ENCODE results near the gene SERTM1. TPM values are rescaled to one million over a fixed set of nuclear protein-coding genes. Genes with fewer than 3 reads are reported as not detected.

SERTM1 gene
- total RNA-seq, 2 experiments from 2014 or later: not detected

- Mint-ChIP-seq H3K9me3 (no peaks in the 10 kb centered on the region), H3K36me3 (no peaks in the 10 kb centered on the region), H3K4me3 (no peak overlapping the region), H3K27ac (no peak overlapping the region), H3K27me3 (peaks cover 4% of the 10 kb centered on the region), H3K4me1 (no peaks in the 10 kb centered on the region)
- DNase-seq: no peak
Measured at GRCh38 chr13:36683701-36684100, 9.9 kb downstream of the SERTM1 start.

DNA sequence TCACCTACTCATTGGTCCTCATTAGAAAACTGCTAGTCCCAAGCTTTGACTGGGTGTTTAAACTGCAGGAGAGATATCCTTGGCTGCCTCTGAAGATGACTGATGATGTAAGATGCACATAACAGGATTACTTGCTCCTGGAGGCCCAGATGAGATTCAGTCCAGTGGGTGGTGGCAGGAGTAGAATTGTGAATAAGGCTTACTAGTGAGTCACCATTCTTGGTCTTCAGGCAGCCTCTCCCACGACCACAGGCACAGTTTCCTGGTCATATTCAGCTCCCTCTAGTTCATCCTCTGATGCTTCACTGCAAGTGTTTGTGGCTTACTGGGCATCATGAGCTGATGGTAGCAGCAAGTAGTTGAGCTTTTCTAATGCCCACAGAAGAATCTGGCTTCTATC, 12.1 kb downstream of the SERTM1 start:
- Mint-ChIP-seq H3K9me3 (no peaks in the 10 kb centered on the region), H3K4me3 (no peak overlapping the region), H3K27ac (no peak overlapping the region), H3K36me3 (no peaks in the 10 kb centered on the region), H3K4me1 (no peaks in the 10 kb centered on the region), H3K27me3 (peaks cover 6% of the 10 kb centered on the region)
- DNase-seq: no peak

DNA sequence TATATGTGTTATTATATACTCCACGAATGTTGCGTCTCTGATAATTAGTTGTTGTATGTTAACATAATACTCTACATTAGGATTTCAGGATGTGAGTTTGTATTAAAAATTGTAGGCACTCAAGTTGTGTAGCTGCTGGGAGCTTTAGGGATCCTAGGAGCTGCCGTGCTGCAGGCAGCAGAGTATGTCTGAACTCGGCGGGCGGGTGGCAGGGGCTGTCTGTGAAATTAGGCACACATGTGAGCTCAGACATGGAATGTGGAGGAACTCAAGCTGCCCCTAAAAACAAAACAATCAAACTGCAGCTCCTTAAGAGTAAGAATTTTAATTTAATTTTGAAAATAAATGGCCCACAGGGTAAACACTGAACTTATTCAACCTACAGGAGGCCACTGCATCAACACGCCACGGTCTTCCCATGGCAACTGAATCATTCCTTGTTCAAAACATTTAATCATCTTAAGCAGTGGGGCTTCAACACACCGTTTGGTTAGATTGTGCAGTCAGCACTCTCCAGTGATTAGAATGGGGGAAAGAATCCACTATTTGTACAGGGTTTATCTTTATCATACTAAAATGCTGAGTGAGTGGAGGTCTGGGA, 22.7 kb downstream of the SERTM1 start:
- H3K36me3 Mint-ChIP-seq: no peaks in the 10 kb centered on the region
- no peaks in the 10 kb centered on the region for H3K4me1 Mint-ChIP-seq

GRCh38 chr13:36700170-36700569, 26.4 kb downstream of the SERTM1 start:
- Mint-ChIP-seq H3K36me3 (no peaks in the 10 kb centered on the region), H3K4me1 (no peaks in the 10 kb centered on the region), H3K27me3 (peaks cover 11% of the 10 kb centered on the region), H3K4me3 (no peak overlapping the region), H3K27ac (no peak overlapping the region), H3K9me3 (no peaks in the 10 kb centered on the region)
- no peak for DNase-seq

More for the DNA sequence above, 22.7 kb downstream of the SERTM1 start:
- H3K9me3 Mint-ChIP-seq: no peaks in the 10 kb centered on the region
- H3K27ac Mint-ChIP-seq: no peak overlapping the region
- DNase-seq: no peak
- no peak overlapping the region for H3K4me3 Mint-ChIP-seq
- H3K27me3 Mint-ChIP-seq: peaks cover 5% of the 10 kb centered on the region

DNA sequence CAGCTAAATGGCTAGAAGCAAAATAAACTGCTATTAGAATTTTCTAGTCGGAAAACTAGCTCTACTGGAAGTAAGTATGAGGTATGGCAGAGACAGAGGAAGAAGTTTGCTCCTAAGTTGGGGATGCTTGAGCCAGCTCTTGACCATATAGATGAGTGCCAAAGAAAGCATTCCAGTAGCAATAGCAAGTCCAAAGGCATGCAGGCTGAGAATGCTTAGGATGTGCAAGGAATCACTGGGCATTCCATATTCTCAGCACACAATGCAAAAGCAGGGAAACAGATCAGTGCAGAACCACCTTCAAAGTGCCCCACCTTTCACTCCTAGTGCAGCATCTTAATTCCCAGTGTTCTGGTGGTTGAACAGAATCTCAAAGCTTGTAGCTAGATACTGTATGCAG, 32.9 kb downstream of the SERTM1 start:
- Mint-ChIP-seq H3K27ac (no peak overlapping the region), H3K9me3 (no peaks in the 10 kb centered on the region), H3K27me3 (peaks cover 6% of the 10 kb centered on the region), H3K36me3 (no peaks in the 10 kb centered on the region), H3K4me1 (no peaks in the 10 kb centered on the region), H3K4me3 (no peak overlapping the region)
- DNase-seq: no peak

- Mint-ChIP-seq H3K4me3 (no peak overlapping the region), H3K27me3 (peaks cover 15% of the 10 kb centered on the region), H3K9me3 (no peaks in the 10 kb centered on the region), H3K4me1 (no peaks in the 10 kb centered on the region), H3K27ac (no peak overlapping the region), H3K36me3 (no peaks in the 10 kb centered on the region)
- DNase-seq: no peak
Measured at GRCh38 chr13:36709136-36709890, 35.5 kb downstream of the SERTM1 start.

DNA sequence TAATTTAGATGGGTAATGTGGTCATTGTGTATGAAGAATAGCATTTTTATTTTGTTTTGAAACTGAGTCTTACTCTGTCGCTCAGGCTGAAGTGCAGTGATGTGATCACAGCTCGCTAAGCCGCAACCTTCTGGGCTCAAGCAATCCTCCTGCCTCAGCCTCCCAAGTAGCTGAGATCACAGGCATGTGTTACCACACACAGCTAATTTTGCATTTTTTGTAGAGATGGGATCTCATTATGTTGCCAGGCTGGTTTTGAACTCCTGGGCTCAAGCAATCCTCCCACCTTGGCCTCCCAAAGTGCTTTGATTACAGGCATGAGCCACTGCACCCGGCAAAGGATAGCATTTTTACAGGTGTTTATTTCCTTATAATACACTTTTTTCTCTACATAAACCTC, 36.6 kb downstream of the SERTM1 start:
- no peak overlapping the region for H3K27ac Mint-ChIP-seq
- no peaks in the 10 kb centered on the region for H3K9me3 Mint-ChIP-seq
- H3K4me3 Mint-ChIP-seq: no peak overlapping the region
- peaks cover 11% of the 10 kb centered on the region for H3K27me3 Mint-ChIP-seq
- H3K36me3 Mint-ChIP-seq: no peaks in the 10 kb centered on the region
- no peaks in the 10 kb centered on the region for H3K4me1 Mint-ChIP-seq
- no peak for DNase-seq

- H3K36me3 Mint-ChIP-seq: no peaks in the 10 kb centered on the region
- H3K27me3 Mint-ChIP-seq: peaks cover 18% of the 10 kb centered on the region
- DNase-seq: no peak
- H3K4me3 Mint-ChIP-seq: no peak overlapping the region
- H3K27ac Mint-ChIP-seq: no peak overlapping the region
- no peaks in the 10 kb centered on the region for H3K9me3 Mint-ChIP-seq
- no peaks in the 10 kb centered on the region for H3K4me1 Mint-ChIP-seq
Measured at GRCh38 chr13:36712290-36712689, 38.5 kb downstream of the SERTM1 start.

DNA sequence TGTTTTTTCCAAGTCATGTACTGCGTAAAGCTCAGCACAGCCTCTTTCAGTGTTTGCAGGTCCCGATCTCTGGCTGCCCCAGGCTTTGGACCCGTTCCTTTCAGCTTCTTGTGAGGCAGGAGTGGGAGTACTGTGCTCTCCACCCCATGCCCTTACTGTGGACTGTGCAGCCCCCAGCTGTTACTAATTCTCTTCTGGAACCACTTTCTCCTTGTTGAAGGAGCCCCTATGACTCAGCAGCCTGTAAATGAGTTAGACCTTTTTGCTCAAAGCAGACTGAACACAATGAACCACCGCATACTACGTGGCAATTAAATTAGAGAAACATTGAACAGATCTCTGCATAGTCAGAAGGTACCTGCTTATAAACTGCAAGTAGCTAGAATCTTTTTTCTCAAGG, 39.0 kb downstream of the SERTM1 start:
- H3K27me3 Mint-ChIP-seq: peaks cover 18% of the 10 kb centered on the region
- H3K9me3 Mint-ChIP-seq: no peaks in the 10 kb centered on the region

DNA sequence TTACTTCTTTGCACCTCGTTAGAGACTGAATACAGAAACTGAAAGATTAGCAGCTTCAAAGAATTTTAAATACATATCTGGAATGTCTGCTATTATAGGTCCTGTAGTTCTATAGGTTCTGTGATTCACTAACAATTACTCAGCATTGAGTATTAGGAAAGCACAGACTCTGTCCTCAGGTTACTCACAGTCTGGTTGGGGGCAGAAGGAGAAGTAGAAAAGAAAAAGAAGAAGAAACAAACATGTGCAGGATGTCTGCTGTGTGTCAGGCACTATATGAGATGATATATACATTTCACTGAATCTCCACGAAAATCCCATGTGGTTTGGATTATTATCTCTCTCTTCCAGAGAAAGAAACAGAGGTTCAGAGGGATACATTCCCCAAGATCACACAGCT, 40.1 kb downstream of the SERTM1 start:
- Mint-ChIP-seq H3K9me3 (no peaks in the 10 kb centered on the region), H3K4me1 (no peaks in the 10 kb centered on the region)
- DNase-seq: no peak

More for the DNA sequence above, 39.0 kb downstream of the SERTM1 start:
- no peak for DNase-seq
- Mint-ChIP-seq H3K36me3 (no peaks in the 10 kb centered on the region), H3K4me3 (no peak overlapping the region), H3K4me1 (no peaks in the 10 kb centered on the region), H3K27ac (no peak overlapping the region)

GRCh38 chr13:36715841-36716240, 42.0 kb downstream of the SERTM1 start:
- Mint-ChIP-seq H3K27me3 (peaks cover 26% of the 10 kb centered on the region), H3K4me3 (no peak overlapping the region), H3K36me3 (no peaks in the 10 kb centered on the region), H3K27ac (no peak overlapping the region), H3K4me1 (no peaks in the 10 kb centered on the region), H3K9me3 (no peaks in the 10 kb centered on the region)
- DNase-seq: no peak

More for the DNA sequence above, 40.1 kb downstream of the SERTM1 start:
- H3K27me3 Mint-ChIP-seq: peaks cover 21% of the 10 kb centered on the region
- no peak overlapping the region for H3K27ac Mint-ChIP-seq
- no peaks in the 10 kb centered on the region for H3K36me3 Mint-ChIP-seq
- no peak overlapping the region for H3K4me3 Mint-ChIP-seq

DNA sequence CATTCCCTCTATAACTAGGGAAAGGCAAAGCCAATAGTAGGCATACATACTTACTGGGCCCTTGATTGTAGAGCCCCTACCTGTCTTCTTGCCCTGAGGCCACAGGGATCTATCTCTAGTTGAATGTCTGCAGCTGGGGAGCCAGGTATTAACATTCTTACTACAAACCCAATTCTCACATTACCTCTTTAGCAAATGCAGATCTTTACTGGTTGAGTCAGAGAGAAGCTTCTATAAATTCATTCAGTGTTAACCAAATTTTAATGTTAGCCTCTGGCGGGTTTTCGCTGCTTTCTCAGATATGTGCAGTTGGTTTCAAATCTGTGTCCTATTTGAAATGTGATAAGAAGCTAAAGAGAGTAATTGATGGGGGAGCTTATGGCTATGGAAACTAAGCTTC, 43.2 kb downstream of the SERTM1 start:
- Mint-ChIP-seq H3K4me3 (no peak overlapping the region), H3K36me3 (no peaks in the 10 kb centered on the region), H3K4me1 (no peaks in the 10 kb centered on the region), H3K27ac (no peak overlapping the region), H3K9me3 (no peaks in the 10 kb centered on the region), H3K27me3 (peaks cover 33% of the 10 kb centered on the region)
- DNase-seq: no peak

GRCh38 chr13:36717966-36718545, 44.2 kb downstream of the SERTM1 start:
- DNase-seq: no peak
- Mint-ChIP-seq H3K9me3 (no peaks in the 10 kb centered on the region), H3K27me3 (peaks cover 28% of the 10 kb centered on the region), H3K4me1 (no peaks in the 10 kb centered on the region), H3K4me3 (no peak overlapping the region), H3K27ac (no peak overlapping the region), H3K36me3 (no peaks in the 10 kb centered on the region)

DNA sequence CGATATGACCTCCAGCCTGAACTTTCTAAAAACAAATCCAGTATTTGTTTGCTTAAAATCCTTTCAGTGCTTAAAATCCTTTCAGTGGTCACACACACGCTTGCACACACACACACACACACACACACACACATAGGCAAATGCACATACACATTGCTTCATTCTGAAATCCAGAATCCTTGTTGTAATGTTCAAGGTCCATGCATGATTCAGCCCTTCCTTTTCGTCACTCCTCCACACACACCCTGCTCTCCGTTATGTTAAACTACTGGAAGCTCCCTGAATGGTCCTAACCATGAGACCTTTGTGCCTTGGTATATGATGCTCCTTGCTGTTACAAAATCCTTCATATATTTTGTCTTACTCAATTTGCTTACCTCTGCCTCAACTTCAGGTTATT, 44.9 kb downstream of the SERTM1 start:
- H3K36me3 Mint-ChIP-seq: no peaks in the 10 kb centered on the region
- H3K4me3 Mint-ChIP-seq: no peak overlapping the region
- peaks cover 28% of the 10 kb centered on the region for H3K27me3 Mint-ChIP-seq
- no peaks in the 10 kb centered on the region for H3K9me3 Mint-ChIP-seq
- no peak overlapping the region for H3K27ac Mint-ChIP-seq
- H3K4me1 Mint-ChIP-seq: no peaks in the 10 kb centered on the region
- no peak for DNase-seq

- H3K36me3 Mint-ChIP-seq: no peaks in the 10 kb centered on the region
- H3K4me1 Mint-ChIP-seq: no peaks in the 10 kb centered on the region
- no peaks in the 10 kb centered on the region for H3K9me3 Mint-ChIP-seq
- H3K27ac Mint-ChIP-seq: no peak overlapping the region
- no peak for DNase-seq
- no peak overlapping the region for H3K4me3 Mint-ChIP-seq
- peaks cover 10% of the 10 kb centered on the region for H3K27me3 Mint-ChIP-seq
Measured at GRCh38 chr13:36724141-36724540, 50.3 kb downstream of the SERTM1 start.

GRCh38 chr13:36725936-36726335, 52.1 kb downstream of the SERTM1 start:
- no peak for DNase-seq
- Mint-ChIP-seq H3K4me1 (no peaks in the 10 kb centered on the region), H3K36me3 (no peaks in the 10 kb centered on the region), H3K27ac (no peak overlapping the region), H3K9me3 (no peaks in the 10 kb centered on the region), H3K27me3 (peaks cover 7% of the 10 kb centered on the region), H3K4me3 (no peak overlapping the region)

Data from activated naive CD8-positive, alpha-beta T cell treated with anti-CD3 and anti-CD28 coated beads for 36 hours (primary cell).